Sigmoid colon (tissue), 4 donors: ENCODE results near the gene KIRREL3.

ENCODE experiments used
- CTCF ChIP-seq, 4 experiments: fragments of 450-650 bp in 3 of 4; fragments of 200-600 bp in 1 of 4; IDR thresholded peaks; one replicate each; pipeline ENCODE4 v1.5.1; 2016 to 2019; ENCODE audit warnings: antibody characterized with exemption in 4 of 4, mild to moderate bottlenecking in 3 of 4, moderate library complexity in 2 of 4
- EP300 ChIP-seq, 4 donors: sonication (generic); formaldehyde crosslinking; IDR thresholded peaks; one replicate each; pipeline ENCODE4 v1.6.1; 2017; ENCODE audit warnings: antibody characterized with exemption in 4 of 4
- POLR2A ChIP-seq, 2 donors: fragments of 450-650 bp; IDR thresholded peaks; one replicate each; pipeline ENCODE4 v1.6.1; 2016; ENCODE audit warnings: antibody characterized with exemption in 2 of 2, mild to moderate bottlenecking in 2 of 2, moderate library complexity in 2 of 2

DNA sequence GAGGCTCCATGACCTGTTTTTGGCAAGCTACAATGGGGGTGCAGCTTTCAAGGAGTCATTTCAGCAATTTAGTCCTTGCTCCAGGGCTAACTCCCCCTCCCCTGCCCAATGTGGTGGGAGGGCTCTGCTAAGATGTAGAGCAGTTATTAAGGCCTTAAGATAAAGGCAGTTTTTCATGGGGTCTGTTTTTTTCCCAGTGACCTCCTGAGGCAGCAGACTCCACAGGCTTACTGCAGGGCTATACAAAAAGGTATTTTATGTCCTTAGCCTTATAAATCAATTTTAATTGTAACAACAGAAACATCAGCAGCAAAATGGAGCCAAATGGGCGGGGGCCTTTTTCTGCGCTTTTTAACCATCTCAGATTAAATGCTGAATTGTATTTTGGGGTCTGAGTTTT lies 192.3 kb downstream of the KIRREL3 start:
- TF ChIP-seq EP300 (IDR thresholded peaks at IDR 0.05) (no peak), CTCF (IDR thresholded peaks at IDR 0.05) (no peak), POLR2A (IDR thresholded peaks at IDR 0.05) (no peak)
